Activated T-cell treated with anti-CD3 and anti-CD28 coated beads, Interleukin-2, amount 50 U/mL, for 1 hour (primary cell): Measurements from ENCODE around the gene RHOBTB3.

Experiments
- DNase-seq: peaks from one replicate; pipeline ENCODE4 v3.0.0-alpha.2; 2020

The RHOBTB3 gene

DNA sequence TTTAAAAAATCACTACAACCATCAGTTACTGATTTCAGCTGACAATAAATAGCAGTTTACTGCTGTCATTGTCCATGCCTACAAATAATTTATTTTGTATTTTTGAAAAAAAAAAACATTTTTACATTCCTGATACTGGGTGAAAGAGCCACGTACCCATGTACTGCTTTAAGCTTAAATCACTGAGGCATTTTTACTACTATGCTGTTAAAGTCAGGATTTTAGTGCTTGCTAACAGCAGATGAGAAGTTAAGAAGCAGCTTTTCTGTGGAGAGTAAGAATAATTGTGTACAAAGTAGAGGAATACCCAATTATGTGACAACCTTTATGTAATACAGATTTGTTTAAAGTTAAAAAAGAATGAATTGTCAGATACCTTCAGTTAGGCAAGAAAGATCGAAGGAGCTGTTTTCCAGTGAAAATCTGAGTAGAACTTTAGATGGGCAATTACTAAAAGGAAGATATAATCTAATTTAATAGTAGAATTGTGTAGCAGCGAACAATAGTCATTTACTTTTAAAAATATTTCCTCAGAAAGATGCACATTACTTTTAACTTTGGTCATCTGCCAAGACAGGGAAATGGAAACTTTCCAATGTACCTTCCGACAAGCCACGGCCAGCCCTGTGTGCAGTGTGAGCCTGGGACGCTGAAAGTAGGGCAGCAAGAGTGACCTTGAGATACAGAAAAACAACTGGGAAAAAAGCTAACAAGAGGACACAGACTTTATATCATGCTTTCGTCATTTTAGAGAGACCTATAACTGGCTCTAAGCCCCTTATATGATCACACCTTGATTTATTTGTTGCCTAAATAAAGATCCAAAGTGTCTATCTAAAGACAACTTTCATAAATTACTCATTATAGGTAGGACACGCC lies 39.9 kb downstream of the RHOBTB3 start:
- DNase-seq = no peak

DNA sequence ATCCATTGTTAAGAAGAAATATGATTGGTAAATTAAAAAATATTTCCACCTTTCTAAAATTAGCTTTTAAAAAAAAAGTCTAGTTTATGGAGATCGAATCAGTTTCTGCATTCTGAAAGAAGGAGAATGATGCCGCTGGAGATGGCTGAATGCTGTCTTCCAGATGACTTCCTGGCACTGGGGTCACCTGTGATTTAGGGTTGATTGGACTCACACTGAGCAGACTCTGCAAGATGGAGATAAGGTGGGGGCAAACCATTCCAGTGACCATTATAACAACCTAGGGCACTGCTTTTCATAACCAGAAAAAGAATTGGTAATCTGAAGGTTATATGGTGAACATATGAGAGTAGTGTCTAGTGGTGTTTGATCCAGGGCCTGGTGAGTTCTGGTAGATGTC lies 40.8 kb downstream of the RHOBTB3 start:
- DNase-seq = no peak

DNA sequence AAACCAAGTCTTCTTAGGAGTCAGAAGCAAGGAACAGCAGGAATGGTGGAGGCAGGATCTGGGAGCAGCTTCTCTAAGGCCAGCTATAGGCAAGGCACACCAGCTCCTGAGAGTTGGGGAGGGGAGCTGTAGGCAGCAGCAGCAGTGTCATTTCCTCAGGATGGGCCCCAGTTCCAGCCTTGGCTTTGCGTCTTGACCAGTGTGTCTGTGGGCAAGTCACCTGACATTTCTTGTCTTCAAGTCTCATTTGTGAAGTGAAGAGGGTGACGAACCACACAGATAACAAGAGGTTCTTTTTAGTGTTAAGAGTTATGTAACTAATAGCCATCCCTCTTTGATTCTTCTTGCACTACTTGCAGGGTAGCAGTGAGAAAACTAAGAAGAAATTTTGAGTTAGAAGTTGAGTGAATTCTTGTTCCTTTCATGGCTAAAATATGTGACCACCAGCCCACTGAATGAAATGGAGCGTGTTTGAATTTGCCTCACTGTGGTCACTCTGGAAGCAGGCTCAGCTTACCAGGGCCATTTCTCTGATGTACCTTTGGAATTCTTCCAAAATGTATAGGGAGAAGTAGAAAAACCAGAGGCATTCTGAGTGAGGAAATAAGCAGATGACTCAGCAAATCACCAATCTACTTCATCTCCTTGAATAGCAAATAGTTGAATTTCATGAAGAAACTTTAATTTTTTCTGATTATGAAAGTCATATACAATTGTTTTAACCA lies 42.4 kb downstream of the RHOBTB3 start:
- DNase-seq = no peak

DNA sequence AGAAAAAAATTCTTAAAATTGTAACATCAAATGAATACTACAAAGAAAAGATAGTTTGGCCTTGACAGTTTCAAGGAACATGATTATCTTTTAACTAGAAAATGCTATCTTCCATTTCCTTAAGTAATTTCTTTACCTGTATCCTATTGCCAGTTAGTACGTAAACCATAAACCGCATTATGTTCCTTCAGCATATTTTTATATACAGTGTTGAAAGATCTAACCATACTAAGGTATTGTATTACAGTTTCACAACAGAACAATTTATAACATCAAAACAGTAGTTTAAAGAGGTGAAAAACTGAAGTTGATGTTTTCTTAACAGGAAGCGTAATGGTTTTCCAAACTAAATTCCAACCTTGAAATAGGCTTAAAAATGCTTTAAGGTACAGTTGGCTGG lies 46.3 kb downstream of the RHOBTB3 start:
- no peak for DNase-seq

DNA sequence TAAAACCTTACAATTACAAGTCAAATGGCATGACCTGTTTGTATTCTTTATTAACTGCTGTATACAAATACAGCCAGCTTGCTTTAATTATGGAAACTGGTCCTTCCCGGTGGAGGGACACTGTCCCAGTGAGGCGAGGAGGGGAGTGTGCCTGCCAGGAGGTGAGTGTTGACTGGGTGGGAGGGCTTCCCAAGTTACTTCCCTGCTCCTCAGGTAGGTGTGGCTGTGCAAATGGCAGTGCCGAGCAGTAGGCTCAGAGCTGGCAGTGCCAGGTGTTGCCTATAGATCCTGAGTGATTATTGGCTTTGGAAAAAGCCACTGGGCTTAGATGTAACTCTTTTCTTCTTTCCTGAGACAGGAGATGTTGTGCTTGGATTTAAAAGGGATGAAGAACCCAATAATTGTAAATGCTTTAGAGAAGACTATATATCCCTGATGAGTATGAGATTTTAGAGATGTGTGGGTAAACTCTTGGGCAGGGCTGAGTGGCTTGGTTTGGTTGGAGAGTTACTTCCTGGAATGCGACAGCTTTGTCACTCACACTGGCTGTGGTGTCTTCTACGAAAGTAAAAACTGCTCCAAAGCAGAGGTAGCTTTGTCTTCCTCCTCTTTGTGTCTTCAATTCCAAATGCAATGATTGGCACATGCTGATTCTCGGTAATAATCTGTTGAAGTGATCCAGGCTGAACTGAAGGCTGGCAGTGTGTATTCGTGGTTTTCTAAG lies 47.7 kb downstream of the RHOBTB3 start:
- no peak for DNase-seq

DNA sequence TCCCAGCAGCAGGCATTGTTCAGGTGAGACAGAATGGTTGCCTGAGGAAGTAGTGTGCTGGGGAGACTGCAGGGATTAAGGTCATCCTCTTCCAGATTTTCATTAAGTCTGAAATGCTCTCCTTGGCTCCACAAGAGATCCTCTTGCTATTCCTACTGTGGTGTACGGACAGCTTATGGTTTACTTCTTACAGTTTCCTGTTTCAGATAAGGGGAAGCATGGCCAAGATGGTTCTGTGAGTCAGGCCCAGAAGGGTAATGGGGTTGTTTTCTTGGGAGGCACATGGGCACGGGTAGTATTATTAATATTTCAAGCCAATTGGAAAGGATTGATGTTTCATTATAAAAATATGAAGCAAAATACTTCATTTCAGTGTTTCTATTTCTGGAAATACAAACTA lies 48.5 kb downstream of the RHOBTB3 start:
- no peak for DNase-seq

DNA sequence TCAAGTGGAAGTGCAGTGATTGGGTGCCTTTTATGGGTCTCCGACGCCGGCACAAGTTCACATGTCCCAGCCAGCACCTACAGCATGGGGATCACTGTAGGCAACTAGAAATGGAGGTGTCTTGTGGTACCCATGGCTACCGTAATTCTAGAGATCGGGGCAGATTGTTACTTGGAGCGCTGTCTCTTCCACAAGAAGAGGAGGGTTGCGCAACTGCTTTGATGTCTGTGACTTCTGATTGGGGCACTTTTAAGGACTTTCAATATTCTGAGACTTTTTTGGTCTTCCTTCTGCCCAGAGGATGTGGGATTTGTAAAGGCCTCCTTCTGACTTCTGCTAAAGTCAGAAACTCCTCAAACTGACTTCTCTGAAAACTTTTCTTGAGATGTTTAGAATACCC lies 49.5 kb downstream of the RHOBTB3 start:
- no peak for DNase-seq

DNA sequence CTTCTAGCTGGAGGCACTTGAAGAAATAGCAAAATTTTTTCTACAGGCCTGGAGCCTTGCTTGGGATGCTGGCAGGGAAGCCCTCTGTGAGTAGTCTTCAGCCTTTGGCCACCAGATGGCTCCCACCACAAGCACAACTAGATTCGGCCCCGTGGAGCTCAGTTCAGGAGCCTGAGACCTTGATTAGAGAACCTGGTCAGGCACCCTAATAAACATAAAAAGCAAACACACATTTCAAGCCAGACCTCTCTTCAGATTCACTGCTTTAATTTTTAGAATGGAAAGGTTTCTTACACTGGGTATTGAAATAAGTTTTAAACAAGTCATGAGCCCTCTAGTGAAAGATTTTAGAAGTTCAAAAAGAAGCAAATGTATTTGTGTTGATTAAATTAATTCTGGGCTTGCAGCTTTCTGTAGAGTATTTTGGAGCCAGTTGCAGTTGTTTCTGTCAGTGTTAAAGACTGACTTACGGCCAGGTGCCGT lies 50.0 kb downstream of the RHOBTB3 start:
- peak; percentile 71 for DNase-seq

DNA sequence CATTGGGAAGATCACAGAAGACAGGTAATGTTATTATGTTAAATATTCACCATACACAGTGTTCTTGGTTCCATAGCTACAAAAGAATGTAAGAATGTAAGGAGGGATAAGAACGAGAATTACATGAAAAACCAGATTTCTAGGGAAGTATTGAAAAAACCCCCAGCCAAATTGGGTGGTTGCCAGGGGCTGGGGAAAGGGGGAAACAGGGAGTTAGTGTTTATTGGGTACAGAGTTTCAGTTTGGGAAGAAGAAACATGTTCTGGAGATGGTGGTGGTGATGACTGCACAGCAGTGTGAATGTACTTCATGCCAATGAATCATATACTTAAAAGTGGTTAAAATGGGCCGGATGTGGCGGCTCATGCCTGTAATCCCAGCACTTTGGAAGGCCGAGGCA lies 51.0 kb downstream of the RHOBTB3 start:
- DNase-seq = no peak

DNA sequence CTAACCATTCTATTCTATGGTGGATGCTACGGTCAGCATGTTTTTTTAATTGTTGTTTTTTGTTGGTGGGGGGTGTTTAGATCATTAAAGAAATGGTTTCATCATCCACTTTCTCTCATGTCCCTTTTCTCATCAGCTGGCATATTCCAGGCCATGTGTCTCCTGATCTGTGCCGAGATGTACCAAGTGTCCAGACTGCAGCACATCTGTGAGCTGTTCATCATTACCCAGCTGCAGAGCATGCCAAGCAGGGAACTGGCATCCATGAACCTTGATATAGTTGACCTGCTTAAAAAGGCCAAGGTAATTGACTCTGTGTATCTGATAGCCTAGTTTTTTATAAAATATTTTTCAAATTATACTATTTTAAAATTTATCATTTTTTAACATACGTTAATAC lies 52.5 kb downstream of the RHOBTB3 start:
- DNase-seq = no peak

DNA sequence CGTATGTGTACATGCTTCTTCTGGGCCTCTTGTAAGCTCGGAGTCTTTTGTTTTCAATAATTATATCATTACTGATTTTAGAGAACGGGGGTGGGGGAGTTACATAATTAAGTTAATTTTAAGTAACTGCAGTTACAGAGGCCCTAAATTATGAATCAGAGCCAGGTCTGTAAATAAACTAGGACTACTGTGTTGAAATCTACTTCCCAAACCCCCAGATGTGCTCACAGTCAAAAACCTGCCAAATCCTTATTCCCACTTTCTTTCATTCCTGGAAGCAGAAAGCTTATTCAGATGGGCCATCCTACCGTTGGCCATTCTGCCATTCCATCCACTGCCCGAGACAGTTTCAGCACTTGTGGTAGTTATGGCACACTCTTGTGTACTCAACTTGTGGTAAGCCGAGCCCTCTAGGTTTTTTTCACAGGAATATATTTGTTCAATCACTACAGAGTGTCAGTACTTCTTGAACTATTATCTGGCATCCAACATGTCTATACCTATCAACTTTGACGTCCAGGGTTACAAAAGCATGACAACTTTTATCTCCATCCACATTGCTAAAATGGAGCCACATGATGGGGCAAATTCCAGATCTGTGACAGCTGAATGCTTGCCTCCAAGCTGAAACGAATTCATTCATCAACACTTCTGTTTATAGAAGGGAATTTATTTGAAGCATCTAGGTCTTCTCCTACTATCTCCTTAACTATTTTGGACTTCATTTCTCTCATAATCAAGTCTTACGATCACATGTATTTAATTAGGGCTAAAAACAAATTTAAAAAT lies 53.6 kb downstream of the RHOBTB3 start:
- no peak for DNase-seq

DNA sequence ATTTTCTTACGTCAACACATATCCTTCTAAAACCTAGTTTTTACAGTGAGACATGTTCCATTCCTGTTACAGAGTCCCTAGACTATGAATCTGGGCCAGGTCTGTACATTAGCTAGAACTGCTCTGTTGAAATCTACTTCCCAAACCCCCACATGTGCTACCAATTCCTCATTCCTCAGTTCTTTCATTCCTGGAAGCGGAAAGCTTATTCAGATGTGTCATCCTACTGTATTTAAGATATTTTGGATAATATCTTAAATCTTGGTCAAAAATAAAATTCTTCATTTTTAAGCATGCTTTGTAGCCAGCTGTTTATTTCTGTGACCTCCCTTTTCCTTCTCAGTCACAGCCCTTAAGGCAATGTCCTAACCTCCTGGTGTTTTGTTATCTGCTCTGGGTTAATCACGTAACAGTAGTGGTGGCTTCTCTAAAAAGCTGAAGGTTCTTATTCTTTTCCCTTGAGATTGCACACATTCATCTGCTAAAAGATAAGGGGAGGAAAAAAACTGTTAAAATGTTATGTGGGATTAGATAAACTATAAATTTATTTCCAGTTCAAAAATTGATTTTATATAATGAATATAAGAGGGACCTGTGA lies 55.8 kb downstream of the RHOBTB3 start:
- DNase-seq = no peak

DNA sequence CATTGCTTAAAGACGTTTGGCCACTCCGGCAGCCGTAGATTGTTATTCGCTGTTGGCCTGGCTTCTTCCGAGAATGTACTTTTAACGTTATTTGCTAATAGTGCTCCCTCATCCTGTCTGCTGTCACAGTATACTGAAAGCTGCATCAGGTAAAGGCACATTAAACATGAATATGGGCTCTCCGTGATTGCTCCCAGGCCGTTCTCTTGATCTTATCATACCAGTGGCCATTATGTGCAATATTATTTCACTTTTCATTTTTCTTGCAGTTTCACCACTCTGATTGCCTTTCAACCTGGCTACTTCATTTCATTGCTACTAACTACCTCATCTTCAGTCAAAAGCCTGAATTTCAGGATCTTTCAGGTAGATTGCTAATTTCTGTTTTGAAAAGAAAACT lies 57.4 kb downstream of the RHOBTB3 start:
- no peak for DNase-seq

DNA sequence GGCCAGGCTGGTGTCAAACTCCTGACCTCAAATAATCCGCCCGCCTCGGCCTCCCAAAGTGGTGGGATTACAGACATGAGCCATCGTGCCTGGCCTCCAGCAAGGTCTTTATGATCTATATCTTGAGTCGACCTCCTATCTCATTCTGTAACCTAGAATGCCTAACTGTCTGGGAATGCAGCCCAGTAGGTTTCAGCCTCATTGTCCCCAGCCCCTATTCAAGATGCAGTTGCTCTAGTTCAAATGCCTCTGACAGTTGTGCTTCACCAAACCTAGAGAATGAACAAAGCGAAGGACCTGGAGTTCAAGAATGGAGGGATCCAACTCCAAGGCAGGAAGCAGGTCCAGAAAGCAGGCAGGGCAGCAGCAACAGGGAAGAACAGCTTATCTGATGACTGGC lies 60.6 kb downstream of the RHOBTB3 start:
- DNase-seq = no peak

DNA sequence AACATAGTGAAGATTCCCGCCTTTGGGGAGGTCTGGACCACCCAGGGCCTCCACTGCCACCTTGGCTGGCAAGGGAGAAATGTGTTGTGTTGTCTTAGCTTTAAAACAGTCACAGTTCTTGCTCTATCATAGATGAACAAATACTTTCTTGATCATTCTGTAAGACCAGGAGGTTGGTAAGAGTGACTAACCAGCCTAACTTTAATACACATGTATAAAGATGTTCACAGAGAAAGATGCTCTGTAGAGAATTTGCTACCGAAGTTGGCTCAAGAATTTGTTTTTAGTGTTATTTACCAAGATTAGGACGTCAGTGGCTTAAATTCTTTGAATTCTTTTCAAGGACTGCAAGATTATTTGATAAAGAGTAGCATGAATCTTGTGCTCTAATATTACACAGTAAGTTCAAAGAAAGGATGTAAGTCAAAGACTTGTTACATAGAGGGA lies 63.0 kb downstream of the RHOBTB3 start:
- no peak for DNase-seq

DNA sequence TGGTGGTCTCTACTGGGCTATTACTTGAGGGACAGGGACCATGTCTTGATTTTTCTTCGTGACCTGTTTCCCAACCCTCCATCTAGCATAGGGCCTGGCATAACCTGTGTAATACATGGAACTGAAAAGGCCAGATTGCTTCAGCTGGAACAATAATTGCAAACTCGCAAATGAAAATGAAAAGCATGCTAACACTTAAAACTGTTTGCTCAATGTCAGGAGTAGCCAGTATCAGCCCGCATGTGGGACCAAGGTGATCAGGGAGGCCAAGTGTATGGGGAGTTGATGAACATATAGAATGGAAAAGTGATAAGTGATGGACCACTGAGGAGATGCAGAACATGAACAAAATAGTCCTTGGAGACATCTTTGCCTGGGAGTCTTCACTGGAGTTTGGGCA lies 66.2 kb downstream of the RHOBTB3 start:
- DNase-seq = no peak

DNA sequence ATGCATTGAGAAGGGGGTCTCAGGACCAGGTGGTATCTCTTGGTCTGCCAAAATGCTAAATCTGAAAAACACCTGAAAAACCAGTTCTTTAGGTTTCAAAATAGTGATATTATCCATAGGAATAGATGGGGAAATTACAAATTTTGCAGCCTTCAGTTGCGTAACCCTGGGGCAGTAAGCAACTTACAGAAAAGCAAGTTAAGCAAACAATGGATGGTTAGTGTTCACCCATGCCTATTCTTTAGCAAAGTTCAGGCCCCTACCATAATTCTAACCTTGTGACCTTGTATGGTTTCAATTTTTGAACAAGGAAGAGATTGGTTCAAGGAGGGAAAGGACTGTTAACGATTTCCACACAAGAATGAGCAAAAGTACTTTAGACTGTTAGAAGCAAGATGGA lies 66.9 kb downstream of the RHOBTB3 start:
- DNase-seq = no peak

DNA sequence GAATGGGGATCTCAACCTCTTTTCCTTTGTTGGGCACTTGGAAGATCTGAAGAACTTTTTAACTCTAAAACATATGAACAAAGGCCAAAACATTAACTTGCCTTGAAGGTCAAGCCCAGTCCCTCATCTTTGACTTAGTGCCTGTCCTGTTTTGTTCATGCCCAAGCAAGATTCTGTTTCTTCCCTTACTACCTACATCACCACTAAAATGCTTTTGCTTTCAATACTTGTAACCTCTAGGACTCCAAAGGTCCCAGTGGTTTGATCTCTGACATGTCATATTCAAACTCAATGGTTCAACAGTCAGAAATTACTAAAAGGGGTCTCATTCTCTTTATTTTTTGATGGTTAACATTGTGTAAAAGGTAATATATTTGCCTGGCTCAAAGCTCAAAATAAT lies 67.4 kb downstream of the RHOBTB3 start:
- no peak for DNase-seq

DNA sequence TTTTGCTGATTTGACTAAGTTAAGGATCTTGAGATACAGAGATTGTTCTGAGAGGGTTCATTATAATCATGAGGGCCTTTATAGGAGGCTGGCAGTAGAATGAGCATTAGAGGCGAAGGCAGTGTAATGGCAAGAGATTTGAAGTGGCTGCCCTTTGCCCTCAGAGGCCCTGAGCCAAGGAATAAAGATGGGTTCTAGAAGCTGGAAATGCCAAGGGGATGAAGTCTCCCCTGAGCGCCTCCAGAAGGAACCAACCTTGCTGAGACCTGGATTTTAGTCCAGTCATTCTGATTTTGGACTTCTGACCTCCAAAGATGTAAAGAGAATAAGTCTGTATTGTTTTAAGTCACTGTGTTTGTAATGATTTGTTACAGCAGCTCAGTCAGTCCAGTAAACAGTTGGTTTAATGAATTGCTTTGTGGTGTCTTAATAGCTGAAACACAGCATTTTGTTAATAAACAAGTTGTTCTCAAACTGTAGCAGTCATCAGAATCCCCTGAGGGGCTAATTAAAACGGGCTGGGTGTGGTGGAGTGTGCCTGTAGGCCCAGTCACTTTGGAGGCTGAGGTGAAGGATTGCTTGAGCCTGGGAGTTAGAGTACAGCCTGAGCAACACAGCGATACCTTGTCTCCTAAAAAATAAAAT lies 68.2 kb downstream of the RHOBTB3 start:
- no peak for DNase-seq

DNA sequence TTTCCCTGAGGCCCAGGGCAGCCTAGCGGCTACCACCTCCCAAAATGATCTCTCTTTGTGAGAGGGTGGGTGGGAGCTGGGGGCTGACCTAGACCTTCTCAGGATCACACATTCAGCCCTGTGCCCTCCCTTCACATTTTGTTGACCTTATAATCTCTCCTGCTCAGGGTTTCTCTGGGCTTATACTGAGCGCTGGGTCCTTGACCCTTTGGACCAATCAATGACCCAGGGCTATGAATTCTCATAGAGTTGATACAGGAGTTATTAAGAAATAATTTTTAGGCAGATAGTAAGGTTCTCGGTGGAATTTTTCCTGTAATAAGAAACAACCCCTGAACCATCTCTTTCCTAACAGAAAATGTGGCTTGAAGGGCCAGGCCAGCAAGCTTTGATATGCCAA lies 69.4 kb downstream of the RHOBTB3 start:
- no peak for DNase-seq

DNA sequence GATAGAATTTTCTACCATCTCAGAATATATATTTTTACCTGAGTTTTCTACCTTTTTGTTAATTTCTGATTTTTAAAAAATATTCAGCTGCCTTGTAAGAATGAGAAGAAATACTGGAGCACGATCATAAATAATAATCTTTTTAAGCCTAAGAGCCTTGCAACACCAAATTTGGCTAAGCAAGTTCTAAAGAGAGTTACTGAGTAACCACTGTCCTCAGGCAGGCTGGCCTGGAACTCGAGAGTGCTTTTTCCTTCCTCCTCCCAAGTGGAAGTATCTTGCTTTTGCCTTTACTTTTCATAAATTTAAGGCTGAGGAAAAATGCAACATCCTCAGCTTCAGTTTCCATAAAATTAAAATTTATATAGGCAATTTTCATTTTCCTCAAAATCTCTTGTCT lies 70.4 kb downstream of the RHOBTB3 start:
- DNase-seq = no peak

DNA sequence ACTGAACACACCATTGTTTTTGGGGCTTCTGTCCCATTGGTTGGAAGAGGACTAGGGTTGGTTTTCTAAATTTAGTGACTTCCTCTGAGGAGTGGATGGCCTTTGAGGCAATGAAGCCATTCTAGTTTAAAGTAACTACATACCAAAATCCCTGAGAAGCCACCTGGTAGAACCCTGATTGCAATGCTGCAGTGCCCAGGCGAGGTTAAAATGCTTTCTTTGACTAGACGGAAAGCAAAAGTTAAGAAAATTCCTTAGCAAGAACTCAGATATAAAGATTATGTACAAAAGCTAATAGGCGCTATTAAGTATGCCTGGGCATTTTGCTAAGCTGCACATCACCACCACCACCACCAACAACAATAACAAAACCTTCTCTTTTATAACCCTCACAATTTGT lies 70.8 kb downstream of the RHOBTB3 start:
- no peak for DNase-seq
